Measurements from ENCODE around the gene GRM4.
A peak's percentile ranks its signal among the peaks of the same experiment; 100 is the strongest.

Gene GRM4

DNA sequence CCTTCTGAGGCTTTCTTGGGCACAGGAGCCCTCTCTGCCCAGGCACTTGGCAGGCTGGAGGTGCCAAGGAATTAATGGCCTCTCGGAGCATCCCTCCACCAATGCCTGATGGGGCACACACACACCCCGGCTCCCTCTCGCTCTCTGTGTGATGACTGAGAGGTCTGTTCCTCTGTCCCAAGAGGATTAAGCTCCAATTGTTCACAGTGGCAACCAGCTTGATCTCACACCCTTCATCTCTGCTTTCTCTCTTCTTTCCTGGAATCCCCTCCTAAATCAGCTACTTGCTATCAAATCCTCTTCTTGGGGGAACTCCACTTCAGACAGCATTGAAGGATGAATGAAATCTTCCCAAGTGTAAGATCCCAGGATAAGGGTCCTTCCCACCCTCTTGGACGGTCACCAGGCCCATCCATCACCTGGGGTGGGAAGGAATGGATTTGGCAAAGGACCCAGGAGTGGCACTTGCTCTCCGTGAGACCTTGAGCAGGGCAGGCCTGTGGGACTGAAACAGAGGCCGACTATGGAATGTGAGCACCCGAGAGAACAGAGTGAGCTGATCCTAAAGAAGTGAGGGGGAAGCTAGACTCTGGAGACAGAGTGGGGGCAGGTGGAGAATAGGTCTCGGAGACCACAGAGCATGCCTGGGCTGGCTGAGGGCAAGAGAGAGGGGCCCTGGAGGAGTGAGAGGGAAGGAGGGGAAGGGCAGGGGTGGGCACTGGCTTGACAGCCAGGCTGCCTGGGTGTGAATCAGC is 93.6 kb downstream of the GRM4 start:
- TF ChIP-seq, protein P1, sequence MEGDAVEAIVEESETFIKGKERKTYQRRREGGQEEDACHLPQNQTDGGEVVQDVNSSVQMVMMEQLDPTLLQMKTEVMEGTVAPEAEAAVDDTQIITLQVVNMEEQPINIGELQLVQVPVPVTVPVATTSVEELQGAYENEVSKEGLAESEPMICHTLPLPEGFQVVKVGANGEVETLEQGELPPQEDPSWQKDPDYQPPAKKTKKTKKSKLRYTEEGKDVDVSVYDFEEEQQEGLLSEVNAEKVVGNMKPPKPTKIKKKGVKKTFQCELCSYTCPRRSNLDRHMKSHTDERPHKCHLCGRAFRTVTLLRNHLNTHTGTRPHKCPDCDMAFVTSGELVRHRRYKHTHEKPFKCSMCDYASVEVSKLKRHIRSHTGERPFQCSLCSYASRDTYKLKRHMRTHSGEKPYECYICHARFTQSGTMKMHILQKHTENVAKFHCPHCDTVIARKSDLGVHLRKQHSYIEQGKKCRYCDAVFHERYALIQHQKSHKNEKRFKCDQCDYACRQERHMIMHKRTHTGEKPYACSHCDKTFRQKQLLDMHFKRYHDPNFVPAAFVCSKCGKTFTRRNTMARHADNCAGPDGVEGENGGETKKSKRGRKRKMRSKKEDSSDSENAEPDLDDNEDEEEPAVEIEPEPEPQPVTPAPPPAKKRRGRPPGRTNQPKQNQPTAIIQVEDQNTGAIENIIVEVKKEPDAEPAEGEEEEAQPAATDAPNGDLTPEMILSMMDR (conservative IDR thresholded peaks at IDR 0.05), result no peak

DNA sequence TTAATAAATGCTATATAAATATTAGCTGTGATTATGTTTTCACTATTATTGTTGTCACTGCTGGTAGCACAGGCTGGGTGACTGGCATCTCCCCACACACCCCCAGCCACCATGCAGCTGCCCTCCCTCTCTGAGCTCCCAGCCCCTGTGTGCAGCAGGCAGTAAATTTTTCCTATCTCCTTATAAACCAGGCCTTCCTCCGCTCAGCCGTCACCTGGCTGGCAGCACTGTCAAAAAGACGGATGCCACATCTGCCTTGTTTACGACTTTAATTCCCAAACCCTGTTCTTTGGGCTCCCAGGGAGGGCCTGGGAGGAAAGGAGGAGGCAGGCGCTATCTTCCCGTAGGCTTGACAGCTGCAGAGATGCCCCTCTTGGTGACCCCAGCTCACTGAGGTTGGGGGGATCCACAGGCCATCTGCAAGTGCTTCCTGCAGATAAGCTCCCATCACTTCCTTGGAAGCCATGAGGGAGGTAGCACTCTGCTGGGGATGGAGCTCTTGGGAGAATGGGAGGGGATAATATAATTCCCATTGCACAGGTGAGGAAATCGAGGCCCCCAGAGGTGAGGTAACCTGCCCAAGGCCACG is 94.5 kb downstream of the GRM4 start:
- H3K27ac ChIP-seq, result no peak overlapping the region
- TF ChIP-seq, protein P1 (conservative IDR thresholded peaks at IDR 0.05), result no peak

More for the DNA sequence above, 93.6 kb downstream of the GRM4 start:
- H3K27ac ChIP-seq, result no peak overlapping the region

DNA sequence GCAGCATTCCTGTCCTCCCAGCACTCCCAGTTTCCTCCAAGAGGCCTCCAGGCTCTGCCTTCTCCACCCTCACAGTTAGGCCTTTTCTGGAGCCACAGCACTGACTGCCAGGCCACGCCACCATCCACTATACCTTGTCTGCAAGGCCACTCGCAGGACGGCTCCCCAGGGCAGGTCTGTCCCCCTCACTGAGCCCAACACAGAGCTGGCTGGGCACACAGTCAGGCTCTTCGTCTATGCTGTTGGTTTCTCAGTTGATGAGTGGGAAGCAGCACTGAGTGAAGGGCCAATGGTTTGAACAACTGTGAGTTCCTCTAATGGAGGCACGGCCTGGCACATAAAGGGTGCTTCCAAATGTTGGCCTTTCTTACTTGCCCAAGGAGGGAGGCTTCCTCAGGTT is 95.2 kb downstream of the GRM4 start:
- TF ChIP-seq, protein P1 (conservative IDR thresholded peaks at IDR 0.05), result no peak
- peak overlapping the region; percentile 12; the same call in 1 of the 2 replicates for H3K27ac ChIP-seq

DNA sequence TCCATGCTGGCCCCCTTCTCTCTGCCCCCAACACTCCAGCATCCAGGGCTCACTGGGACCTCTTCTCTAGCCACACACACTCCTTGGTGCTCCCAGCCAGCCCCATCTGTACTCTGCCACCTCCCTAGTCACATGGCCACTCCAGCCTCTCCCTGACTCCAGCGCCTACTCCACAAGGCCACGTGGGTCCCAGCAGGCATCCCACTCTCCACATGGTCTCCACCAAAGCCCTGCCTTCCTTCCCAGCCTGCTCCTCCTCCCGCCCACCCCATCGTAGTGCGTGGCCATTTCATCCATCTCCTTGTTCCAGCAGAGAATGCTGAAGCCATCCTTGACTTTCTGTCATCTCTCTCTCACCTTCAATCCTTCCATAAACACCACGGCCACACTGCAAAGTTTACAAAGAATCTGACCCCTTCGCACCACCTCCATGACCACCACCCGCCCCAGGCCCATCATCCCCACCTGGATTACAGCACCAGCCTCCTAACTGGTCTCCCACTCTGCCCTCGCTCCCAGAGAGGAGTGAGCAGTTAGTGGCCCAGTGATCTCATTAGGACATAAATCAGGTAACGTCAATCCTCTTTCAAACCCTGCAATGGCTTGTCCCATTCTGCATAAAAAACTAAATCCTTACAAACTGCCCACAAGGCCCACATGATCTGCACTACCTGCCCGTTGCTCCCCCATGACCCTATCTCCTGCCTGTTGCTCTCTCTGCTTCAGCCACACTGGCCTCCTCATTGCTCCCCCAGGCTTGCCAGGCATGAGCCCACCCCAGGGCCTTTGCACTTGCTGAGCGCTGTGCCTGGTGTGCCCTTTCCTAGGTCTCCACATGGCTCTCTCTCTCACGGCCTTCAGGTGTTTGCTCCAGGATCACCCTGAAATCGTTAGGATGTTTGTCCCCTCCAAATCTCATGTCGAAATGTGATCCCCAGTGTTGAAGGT is 96.2 kb downstream of the GRM4 start:
- peak overlapping the region; percentile 12; the same call in 1 of the 2 replicates for H3K27ac ChIP-seq
- TF ChIP-seq, protein P1 (conservative IDR thresholded peaks at IDR 0.05), result no peak

DNA sequence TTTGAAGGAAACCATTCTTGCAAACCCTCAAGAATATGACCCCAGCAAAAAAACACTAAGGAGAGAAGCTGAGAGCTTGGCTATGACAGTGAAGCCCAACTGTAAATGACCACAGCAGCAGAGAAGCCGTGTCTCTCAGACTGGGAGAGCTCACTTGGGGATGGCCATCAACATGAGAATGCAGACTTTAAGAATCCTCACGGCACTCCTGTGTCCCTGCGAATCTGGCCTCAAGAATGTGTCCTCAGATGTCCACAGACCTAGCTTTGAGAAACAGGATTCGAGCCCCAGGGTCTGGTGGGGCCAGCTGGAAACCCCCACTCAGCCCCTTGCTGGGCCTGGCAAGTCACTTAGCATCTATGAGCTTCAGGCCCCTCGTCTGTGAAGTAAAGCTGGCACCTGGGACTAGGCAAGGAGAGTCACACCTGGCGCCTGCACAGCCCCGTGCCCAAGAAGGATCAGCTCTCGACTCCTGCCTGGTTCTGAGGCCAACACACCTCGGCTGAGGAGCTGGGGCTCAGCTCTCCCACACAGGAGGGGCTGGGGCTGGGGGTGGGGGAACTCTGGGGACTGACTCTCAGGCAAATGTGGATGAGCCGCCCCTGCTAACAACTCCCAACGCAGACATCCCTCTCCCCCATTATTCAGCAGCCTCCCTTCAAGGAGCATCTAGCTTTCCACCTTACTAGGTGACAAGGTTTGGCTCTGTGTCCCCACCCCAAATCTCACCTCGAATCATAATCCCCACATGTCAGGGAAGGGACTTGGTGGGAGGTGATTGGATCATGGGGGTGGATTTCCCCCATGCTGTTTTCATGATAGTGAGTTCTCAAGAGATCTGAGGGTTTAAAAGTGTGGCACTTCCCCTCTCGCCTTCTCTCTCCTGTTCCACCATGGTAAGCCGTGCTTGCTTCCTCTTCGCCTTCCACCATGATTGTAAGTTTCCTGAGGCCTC is 97.7 kb downstream of the GRM4 start:
- TF ChIP-seq, protein P1 (conservative IDR thresholded peaks at IDR 0.05), result no peak
- H3K27ac ChIP-seq, result no peak overlapping the region

DNA sequence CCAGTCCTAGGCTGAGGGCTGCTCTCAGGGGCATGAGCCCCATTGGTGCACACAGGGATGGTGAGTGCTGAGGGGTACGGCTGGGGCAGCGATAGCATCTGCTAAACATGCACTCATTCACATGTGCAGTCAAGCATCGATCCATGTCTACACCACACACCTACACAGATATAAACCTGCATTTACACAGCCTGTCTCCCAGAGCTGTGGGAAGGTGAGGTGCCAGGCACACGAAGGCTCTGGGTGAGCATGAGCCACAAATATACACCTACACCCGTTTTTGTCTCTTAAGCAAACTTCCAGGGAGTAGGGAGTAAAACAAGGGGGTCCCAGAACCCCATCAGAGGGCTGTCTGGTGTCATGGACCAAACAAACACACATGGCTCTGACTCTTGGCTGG is 99.3 kb downstream of the GRM4 start:
- H3K27ac ChIP-seq, result no peak overlapping the region
- TF ChIP-seq, protein P1 (conservative IDR thresholded peaks at IDR 0.05), result no peak
